Activated CD4-positive, alpha-beta T cell treated with anti-CD3 and anti-CD28 coated beads, Interleukin-2, Interleukin-4, amounts not matched to agents 100 ng/mL and 50 ng/mL, durations not matched to agents 16 hours and 8 hours (primary cell): ENCODE data around the gene EPB41L1.
"Not testable (repeated sequence)": the region's sequence is repeated elsewhere in the genome, so short reads cannot be mapped to it uniquely, and the experiment has no call there.

Source experiments
- DNase-seq: peaks from one replicate; pipeline ENCODE4 v3.0.0-alpha.2; 2020; ENCODE audit warnings: low spot score

Gene EPB41L1

GRCh38 chr20:36126836-36127527 lies 27.6 kb upstream of the EPB41L1 start:
- no peak for DNase-seq

- no peak for DNase-seq
These were observed 25.9 kb upstream of the EPB41L1 start for GRCh38 chr20:36128463-36129159.

GRCh38 chr20:36129160-36129543 lies 25.4 kb upstream of the EPB41L1 start:
- DNase-seq: no peak

GRCh38 chr20:36130390-36130789 lies 24.1 kb upstream of the EPB41L1 start:
- DNase-seq: no peak

- DNase-seq: no peak
These were observed 21.7 kb upstream of the EPB41L1 start for GRCh38 chr20:36132802-36133211.

GRCh38 chr20:36133821-36134220 lies 20.7 kb upstream of the EPB41L1 start:
- DNase-seq: no peak

GRCh38 chr20:36135159-36135558 lies 19.4 kb upstream of the EPB41L1 start:
- no peak for DNase-seq

- no peak for DNase-seq
These were observed 18.7 kb upstream of the EPB41L1 start for GRCh38 chr20:36135821-36136220.

GRCh38 chr20:36137313-36137712 lies 17.2 kb upstream of the EPB41L1 start:
- DNase-seq: not testable (repeated sequence)

- no peak for DNase-seq
These were observed 13.2 kb upstream of the EPB41L1 start for GRCh38 chr20:36141310-36141709.

GRCh38 chr20:36144336-36144735 lies 10.2 kb upstream of the EPB41L1 start:
- DNase-seq: no peak

GRCh38 chr20:36145877-36146707 lies 8.4 kb upstream of the EPB41L1 start:
- no peak for DNase-seq

GRCh38 chr20:36147690-36148089 lies 6.8 kb upstream of the EPB41L1 start:
- no peak for DNase-seq

GRCh38 chr20:36148439-36148838 lies 6.1 kb upstream of the EPB41L1 start:
- DNase-seq: no peak

- no peak for DNase-seq
These were observed 5.5 kb upstream of the EPB41L1 start for GRCh38 chr20:36149012-36149411.

GRCh38 chr20:36149469-36149868 lies 5.1 kb upstream of the EPB41L1 start:
- no peak for DNase-seq

- no peak for DNase-seq
These were observed 4.1 kb upstream of the EPB41L1 start for GRCh38 chr20:36150489-36150846.

GRCh38 chr20:36150847-36151539 lies 3.5 kb upstream of the EPB41L1 start:
- DNase-seq: no peak

- no peak for DNase-seq
These were observed 2.3 kb upstream of the EPB41L1 start for GRCh38 chr20:36152261-36152660.

GRCh38 chr20:36153204-36153603 lies 1.3 kb upstream of the EPB41L1 start:
- no peak for DNase-seq

GRCh38 chr20:36153736-36154699 lies 522 bp upstream of the EPB41L1 start:
- DNase-seq: no peak
